IMR-90 (cell line): ENCODE data around the gene DNAJB9. TPM values are rescaled to one million over a fixed set of nuclear protein-coding genes. Genes with fewer than 3 reads are reported as not detected.
A peak's percentile ranks its signal among the peaks of the same experiment; 100 is the strongest.

ENCODE experiments used
- ATAC-seq: fragments of 200-7000 bp; cut with Tn5 transposase; 2 replicates; pipeline ENCODE4 v1.9.1; 2020; ENCODE audit warnings: low read depth, mild to moderate bottlenecking, moderate library complexity
- BruUV-seq: library from RNA; stranded (reverse); fragments of 400-500 nt; replicated peaks from 2 replicates; lab custom pipeline; 2021; lab: Mats Ljungman, UMichigan
- CTCF ChIA-PET: fragments of 300-600 bp; formaldehyde crosslinking; extraction: SDS; loops from one replicate; lab custom pipeline; 2021; ENCODE audit warnings: antibody characterized with exemption; lab: Yijun Ruan, JAX
- POLR2A ChIA-PET: fragments of 300-600 bp; sonication (Branson Sonifier 250); formaldehyde crosslinking; loops from one replicate; lab custom pipeline; 2022; ENCODE audit warnings: antibody characterized with exemption; ENCODE audit not compliant: unreplicated experiment; lab: Charles Lee
- DNase-seq: peaks from one replicate; pipeline ENCODE4 v3.0.0; 2013
- H2AFZ ChIP-seq: replicated peaks from 2 replicates; pipeline ENCODE3; 2013; ENCODE audit warnings: low read length, mild to moderate bottlenecking; ENCODE audit not compliant: poor library complexity
- H2AK5ac ChIP-seq: 2 replicates; pipeline ENCODE4 v1.6.1; 2013; ENCODE audit warnings: low read depth, low read length, inconsistent platforms
- H2AK9ac ChIP-seq: replicated peaks from 2 replicates; pipeline ENCODE3; 2013; ENCODE audit warnings: mild to moderate bottlenecking, low read depth, low read length, moderate library complexity; ENCODE audit not compliant: poor library complexity
- H2BK120ac ChIP-seq: 2 replicates; pipeline ENCODE4 v1.6.1; 2013; ENCODE audit warnings: low read depth, low read length, inconsistent platforms
- H2BK15ac ChIP-seq: 3 replicates; pipeline ENCODE4 v1.6.1; 2013; ENCODE audit warnings: low read depth, low read length, inconsistent platforms
- H2BK20ac ChIP-seq: 2 replicates; pipeline ENCODE4 v1.6.1; 2013; ENCODE audit warnings: low read depth, mild to moderate bottlenecking, inconsistent platforms, low read length, moderate library complexity
- H2BK5ac ChIP-seq: 2 replicates; pipeline ENCODE4 v1.6.1; 2013; ENCODE audit warnings: mild to moderate bottlenecking, low read depth, low read length, inconsistent platforms; ENCODE audit not compliant: poor library complexity, severe bottlenecking
- H3K14ac ChIP-seq: replicated peaks from 2 replicates; pipeline ENCODE4 v1.6.1; 2013; ENCODE audit warnings: low read depth, low read length, inconsistent platforms
- H3K18ac ChIP-seq: 2 replicates; pipeline ENCODE4 v1.6.1; 2013; ENCODE audit warnings: low read depth, low read length, control low read depth
- H3K23ac ChIP-seq: 2 replicates; pipeline ENCODE4 v1.6.1; 2013; ENCODE audit warnings: low read depth, low read length, inconsistent platforms
- H3K27ac ChIP-seq: 2 replicates; pipeline ENCODE4 v1.5.1; 2013; ENCODE audit warnings: mild to moderate bottlenecking, control low read depth, low read length; ENCODE audit not compliant: insufficient read depth
- H3K27me3 ChIP-seq: 2 replicates; pipeline ENCODE4 v1.6.1; 2013; ENCODE audit warnings: low read length; ENCODE audit not compliant: control insufficient read depth, insufficient read depth
- H3K36me3 ChIP-seq: 2 replicates; pipeline ENCODE4 v1.6.1; 2013; ENCODE audit warnings: low read length, mixed read lengths; ENCODE audit not compliant: control insufficient read depth, insufficient read depth
- H3K4ac ChIP-seq: 2 replicates; pipeline ENCODE4 v1.6.1; 2013; ENCODE audit warnings: low read depth, low read length, inconsistent platforms
- H3K4me1 ChIP-seq: 2 replicates; pipeline ENCODE4 v1.6.1; 2013; ENCODE audit warnings: low read length, mixed read lengths; ENCODE audit not compliant: control insufficient read depth, insufficient read depth
- H3K4me2 ChIP-seq: 2 replicates; pipeline ENCODE4 v1.6.1; 2013; ENCODE audit warnings: low read depth, mild to moderate bottlenecking, control low read depth, low read length, moderate library complexity
- H3K4me3 ChIP-seq: 2 replicates; pipeline ENCODE4 v1.5.1; 2013; ENCODE audit warnings: low read depth, mild to moderate bottlenecking, control low read depth, low read length, moderate library complexity; ENCODE audit not compliant: insufficient read depth
- H3K56ac ChIP-seq: 2 replicates; pipeline ENCODE4 v1.6.1; 2013; ENCODE audit warnings: low read length, inconsistent platforms; ENCODE audit not compliant: insufficient read depth; ENCODE audit errors: extremely low read depth
- H3K79me1 ChIP-seq, 2 experiments: 2 replicates each; pipeline ENCODE4 v1.6.1; 2013; ENCODE audit warnings: low read length in 2 of 2, inconsistent platforms in 1 of 2, low read depth in 1 of 2
- H3K9ac ChIP-seq: 2 replicates; pipeline ENCODE4 v1.6.1; 2013; ENCODE audit warnings: low read depth, low read length, control low read depth
- H3K9me1 ChIP-seq: 2 replicates; pipeline ENCODE4 v1.6.1; 2013; ENCODE audit warnings: low read length, inconsistent platforms; ENCODE audit not compliant: insufficient read depth
- H3K9me3 ChIP-seq: 2 replicates; pipeline ENCODE4 v1.6.1; 2013; ENCODE audit warnings: low read length; ENCODE audit not compliant: control insufficient read depth, insufficient read depth
- H4K20me1 ChIP-seq: 2 replicates; pipeline ENCODE4 v1.6.1; 2013; ENCODE audit warnings: low read length, inconsistent platforms; ENCODE audit not compliant: insufficient read depth
- H4K5ac ChIP-seq: 2 replicates; pipeline ENCODE4 v1.6.1; 2013; ENCODE audit warnings: mild to moderate bottlenecking, low read depth, low read length, control low read depth
- H4K8ac ChIP-seq, 2 experiments: 2 replicates each; pipeline ENCODE4 v1.6.1; 2013; ENCODE audit warnings: low read depth in 2 of 2, low read length in 2 of 2, control low read depth in 1 of 2, inconsistent platforms in 1 of 2
- H4K91ac ChIP-seq: 2 replicates; pipeline ENCODE4 v1.6.1; 2013; ENCODE audit warnings: low read depth, low read length, inconsistent platforms; ENCODE audit not compliant: insufficient read depth
- MXI1 ChIP-seq: IDR thresholded peaks from 2 replicates; pipeline ENCODE4 v1.6.1; 2012; ENCODE audit warnings: low read depth, mild to moderate bottlenecking, low read length, moderate library complexity, borderline replicate concordance
- RAD21 ChIP-seq: IDR thresholded peaks from 2 replicates; pipeline ENCODE4 v1.6.1; 2012; ENCODE audit warnings: low read length, improper control_type of control experiment
- RFX5 ChIP-seq: IDR thresholded peaks from 2 replicates; pipeline ENCODE4 v1.8.0; 2012; ENCODE audit warnings: low read depth, mild to moderate bottlenecking, low read length, moderate library complexity
- SMC3 ChIP-seq: fragments of 150-350 bp; IDR thresholded peaks from 2 replicates; pipeline ENCODE4 v1.6.1; 2016; ENCODE audit warnings: low read depth, mild to moderate bottlenecking, antibody characterized with exemption, low read length, moderate library complexity
- WGBS, 2 experiments: methylation state at CpG; one replicate each; pipeline versions ENCODE4 v1.1.5 to v1.1.7; 2013; ENCODE audit warnings: missing lambda C conversion rate in 2 of 2; ENCODE audit not compliant: insufficient read length in 1 of 2; ENCODE audit errors: extremely low coverage in 2 of 2; 5-methylcytosine and 5-hydroxymethylcytosine counted together
- dilution Hi-C: fragments of 300-500 bp; cut with HindIII; formaldehyde crosslinking; loops from one replicate; pipeline ENCODE4 v1.14.3; 2018; ENCODE audit warnings: low sequenced_read_pairs; ENCODE audit not compliant: unreplicated experiment
- in situ Hi-C: fragments of 300-500 bp; cut with MboI; formaldehyde crosslinking; loops from 3 replicates; pipeline ENCODE4 v1.14.3; 2019; ENCODE audit warnings: low sequenced_read_pairs, inconsistent platforms, mixed read lengths
- intact Hi-C: fragments of 100-400 bp; cut with micrococcal nuclease; formaldehyde crosslinking; loops from 2 replicates; pipeline ENCODE4 v1.10.0; 2022
- polyA plus RNA-seq, 3 experiments: library from polyadenylated mRNA; depleted of rRNA; stranded (reverse); fragments of >200 nt; gene quantifications; 2 replicates each; pipeline ENCODE4 v1.2.3, GENCODE V29; 2012; ENCODE audit warnings: low replicate concordance in 1 of 3
- total RNA-seq: library from RNA; depleted of rRNA; stranded (reverse); fragments of >200 nt; gene quantifications from 2 replicates; pipeline ENCODE4 v1.2.3, GENCODE V29; 2012
- TF ChIP-seq, protein P1 (sequence below): conservative IDR thresholded peaks from 2 replicates; pipeline ENCODE4 v1.5.1; 2012; ENCODE audit warnings: mild to moderate bottlenecking, low read depth, low read length, improper control_type of control experiment

DNAJB9 gene
- total and polyA plus RNA-seq, 2 of the 4 experiments (the other 2 are of a cell fraction) = 3.8 to 44.6 TPM

DNA sequence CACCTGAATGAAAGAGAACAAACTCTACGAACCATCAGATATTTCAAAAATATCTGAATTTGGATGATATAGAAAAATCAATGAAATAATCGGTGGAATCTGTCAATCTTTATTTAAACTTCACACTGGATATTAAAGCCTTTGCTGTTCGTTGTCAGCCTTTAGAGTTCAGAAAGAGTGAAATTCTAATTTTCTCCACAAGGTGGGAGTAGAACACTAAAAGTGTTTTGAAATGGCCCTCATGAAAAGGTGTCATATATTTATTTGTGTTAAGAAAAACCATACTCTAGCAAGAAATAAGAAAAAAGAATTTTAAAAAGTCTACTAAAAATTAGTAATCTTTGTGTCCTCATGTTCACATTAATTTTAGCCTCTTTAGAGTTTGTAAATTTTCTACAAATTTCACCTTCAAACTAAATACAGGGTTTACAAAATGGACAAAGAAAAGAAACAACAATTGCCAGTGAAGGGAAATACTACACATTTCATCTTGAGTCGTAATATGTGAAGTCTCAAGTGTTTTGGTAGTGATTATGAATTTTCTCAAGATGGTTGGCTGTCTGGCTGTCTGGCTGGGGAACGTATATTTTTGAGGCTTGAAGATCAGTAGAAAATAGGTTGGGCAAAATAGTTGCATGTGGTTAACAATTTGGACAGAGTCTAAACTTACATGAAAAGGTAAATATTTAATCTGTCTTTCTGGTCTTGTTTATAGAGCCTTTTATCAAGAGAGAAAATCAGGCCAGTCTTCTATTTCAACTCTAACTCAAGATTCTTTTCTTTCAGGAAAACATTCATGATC is 43.7 kb downstream of the DNAJB9 start:
- Histone ChIP-seq H3K27ac (no peak overlapping the region), H3K4me2 (no peak overlapping the region), H3K9me1 (no peaks in the 10 kb centered on the region), H3K18ac (no peak overlapping the region), H3K14ac (no peak overlapping the region), H4K8ac (no peak overlapping the region), H2BK5ac (no peak overlapping the region), H2BK15ac (no peak overlapping the region), H3K4ac (no peak overlapping the region), H3K4me1 (no peaks in the 10 kb centered on the region), H2BK20ac (no peak overlapping the region), H3K23ac (no peak overlapping the region), H2BK120ac (no peak overlapping the region), H3K4me3 (no peak overlapping the region), H4K5ac (no peak overlapping the region), H4K20me1 (no peaks in the 10 kb centered on the region), H3K79me1 (no peaks in the 10 kb centered on the region), H3K27me3 (peaks cover 2% of the 10 kb centered on the region), H2AK9ac (no peak overlapping the region), H3K9ac (no peak overlapping the region), H4K91ac (no peak overlapping the region), H3K36me3 (no peaks in the 10 kb centered on the region), H2AK5ac (no peak overlapping the region), H3K56ac (no peak overlapping the region), H2AFZ (no peak overlapping the region), H3K9me3 (no peaks in the 10 kb centered on the region)
- dilution Hi-C loops = no loop called here
- TF ChIP-seq MXI1 (no peak), SMC3 (peak; percentile 44; the same call in 1 of the 2 replicates), RAD21 (peak; percentile 65), RFX5 (no peak)
- TF ChIP-seq, protein P1, sequence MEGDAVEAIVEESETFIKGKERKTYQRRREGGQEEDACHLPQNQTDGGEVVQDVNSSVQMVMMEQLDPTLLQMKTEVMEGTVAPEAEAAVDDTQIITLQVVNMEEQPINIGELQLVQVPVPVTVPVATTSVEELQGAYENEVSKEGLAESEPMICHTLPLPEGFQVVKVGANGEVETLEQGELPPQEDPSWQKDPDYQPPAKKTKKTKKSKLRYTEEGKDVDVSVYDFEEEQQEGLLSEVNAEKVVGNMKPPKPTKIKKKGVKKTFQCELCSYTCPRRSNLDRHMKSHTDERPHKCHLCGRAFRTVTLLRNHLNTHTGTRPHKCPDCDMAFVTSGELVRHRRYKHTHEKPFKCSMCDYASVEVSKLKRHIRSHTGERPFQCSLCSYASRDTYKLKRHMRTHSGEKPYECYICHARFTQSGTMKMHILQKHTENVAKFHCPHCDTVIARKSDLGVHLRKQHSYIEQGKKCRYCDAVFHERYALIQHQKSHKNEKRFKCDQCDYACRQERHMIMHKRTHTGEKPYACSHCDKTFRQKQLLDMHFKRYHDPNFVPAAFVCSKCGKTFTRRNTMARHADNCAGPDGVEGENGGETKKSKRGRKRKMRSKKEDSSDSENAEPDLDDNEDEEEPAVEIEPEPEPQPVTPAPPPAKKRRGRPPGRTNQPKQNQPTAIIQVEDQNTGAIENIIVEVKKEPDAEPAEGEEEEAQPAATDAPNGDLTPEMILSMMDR = peak; percentile 63
- no CpG with 5 or more reads among the region's 5 CpGs for WGBS, 2 experiments
- intact Hi-C loops = no loop called here
- ATAC-seq (peak; percentile 65), DNase-seq (peak; percentile 25)
- in situ Hi-C loops = loop anchor here (25.0 kb wide), 1 partner anchor 1824 kb away; no protein-coding TSS in a partner anchor
- ChIA-PET POLR2A (no interaction called here), CTCF (interaction anchor here (0.5 to 1.3 kb wide), 2 partner anchors 7 to 10 kb away, joined by 3 read pairs; no protein-coding TSS in a partner anchor)
- BruUV-seq = no TSS peak
